KOPT-K1 (cell line): ENCODE measurements around the gene CTSC.

Experiments
- H3K27ac ChIP-seq: fragments of 200-600 bp; sonication (generic); 2 replicates; pipeline ENCODE4 v1.5.1; 2016; ENCODE audit warnings: antibody characterized with exemption, mild to moderate bottlenecking, low read depth, low read length; ENCODE audit not compliant: poor library complexity, severe bottlenecking
- H3K36me3 ChIP-seq: fragments of 200-600 bp; sonication (generic); 2 replicates; pipeline ENCODE4 v1.5.1; 2017; ENCODE audit warnings: antibody characterized with exemption, mild to moderate bottlenecking, low read length, moderate library complexity; ENCODE audit not compliant: insufficient read depth
- H3K9me3 ChIP-seq: fragments of 200-600 bp; sonication (generic); 2 replicates; pipeline ENCODE4 v1.5.1; 2017; ENCODE audit warnings: antibody characterized with exemption, low read length, mild to moderate bottlenecking; ENCODE audit not compliant: insufficient read depth, poor library complexity, severe bottlenecking

The CTSC gene

GRCh38 chr11:88292171-88292843 lies 45.2 kb downstream of the CTSC start:
- H3K9me3 ChIP-seq, result no peaks in the 10 kb centered on the region
- no peak overlapping the region for H3K27ac ChIP-seq
- H3K36me3 ChIP-seq, result peaks cover 90% of the 10 kb centered on the region

GRCh38 chr11:88288560-88288959 lies 49.0 kb downstream of the CTSC start:
- Histone ChIP-seq H3K9me3 (no peaks in the 10 kb centered on the region), H3K27ac (no peak overlapping the region), H3K36me3 (peaks cover 81% of the 10 kb centered on the region)

- H3K9me3 ChIP-seq, result no peaks in the 10 kb centered on the region
- H3K36me3 ChIP-seq, result peaks cover 65% of the 10 kb centered on the region
- no peak overlapping the region for H3K27ac ChIP-seq
These were observed 53.0 kb downstream of the CTSC start for GRCh38 chr11:88284336-88285050.

GRCh38 chr11:88282747-88283515 lies 54.6 kb downstream of the CTSC start:
- H3K27ac ChIP-seq, result no peak overlapping the region
- peaks cover 49% of the 10 kb centered on the region for H3K36me3 ChIP-seq
- no peaks in the 10 kb centered on the region for H3K9me3 ChIP-seq

GRCh38 chr11:88281317-88281712 lies 56.2 kb downstream of the CTSC start:
- Histone ChIP-seq H3K36me3 (peaks cover 36% of the 10 kb centered on the region), H3K9me3 (no peaks in the 10 kb centered on the region), H3K27ac (no peak overlapping the region)

- Histone ChIP-seq H3K27ac (no peak overlapping the region), H3K9me3 (no peaks in the 10 kb centered on the region), H3K36me3 (peaks cover 31% of the 10 kb centered on the region)
These were observed 56.7 kb downstream of the CTSC start for GRCh38 chr11:88280673-88281316.

GRCh38 chr11:88277349-88277915 lies 60.1 kb downstream of the CTSC start:
- no peaks in the 10 kb centered on the region for H3K9me3 ChIP-seq
- no peak overlapping the region for H3K27ac ChIP-seq
- peaks cover 16% of the 10 kb centered on the region for H3K36me3 ChIP-seq

- peaks cover 11% of the 10 kb centered on the region; the same call in 1 of the 2 replicates for H3K36me3 ChIP-seq
- H3K27ac ChIP-seq, result no peak overlapping the region
- no peaks in the 10 kb centered on the region for H3K9me3 ChIP-seq
These were observed 61.9 kb downstream of the CTSC start for GRCh38 chr11:88275636-88276035.

- peaks cover 41% of the 10 kb centered on the region for H3K36me3 ChIP-seq
- no peak overlapping the region for H3K27ac ChIP-seq
- H3K9me3 ChIP-seq, result peaks cover 21% of the 10 kb centered on the region
These were observed 70.6 kb downstream of the CTSC start for GRCh38 chr11:88266919-88267318.

- Histone ChIP-seq H3K36me3 (peaks cover 41% of the 10 kb centered on the region), H3K27ac (no peak overlapping the region), H3K9me3 (peaks cover 24% of the 10 kb centered on the region)
These were observed 71.4 kb downstream of the CTSC start for GRCh38 chr11:88266157-88266556.

GRCh38 chr11:88259431-88259830 lies 78.1 kb downstream of the CTSC start:
- Histone ChIP-seq H3K27ac (no peak overlapping the region), H3K36me3 (peaks cover 24% of the 10 kb centered on the region), H3K9me3 (peaks cover 58% of the 10 kb centered on the region)

- Histone ChIP-seq H3K36me3 (no peaks in the 10 kb centered on the region), H3K27ac (no peak overlapping the region), H3K9me3 (peaks cover 8% of the 10 kb centered on the region)
These were observed 85.3 kb downstream of the CTSC start for GRCh38 chr11:88252208-88252607.

GRCh38 chr11:88250566-88251242 lies 86.8 kb downstream of the CTSC start:
- H3K36me3 ChIP-seq, result no peaks in the 10 kb centered on the region

GRCh38 chr11:88249706-88250105 lies 87.8 kb downstream of the CTSC start:
- Histone ChIP-seq H3K36me3 (no peaks in the 10 kb centered on the region), H3K9me3 (no peaks in the 10 kb centered on the region), H3K27ac (no peak overlapping the region)

More at GRCh38 chr11:88250566-88251242, 86.8 kb downstream of the CTSC start:
- Histone ChIP-seq H3K9me3 (peaks cover 5% of the 10 kb centered on the region), H3K27ac (no peak overlapping the region)
